Measurements from ENCODE around the gene CATSPERB. TPM values are rescaled to one million over a fixed set of nuclear protein-coding genes. Genes with fewer than 3 reads are reported as not detected.
A peak's percentile ranks its signal among the peaks of the same experiment; 100 is the strongest.

CATSPERB gene
- total RNA-seq, 1 donor from 2014 or later = 5.6 TPM

DNA sequence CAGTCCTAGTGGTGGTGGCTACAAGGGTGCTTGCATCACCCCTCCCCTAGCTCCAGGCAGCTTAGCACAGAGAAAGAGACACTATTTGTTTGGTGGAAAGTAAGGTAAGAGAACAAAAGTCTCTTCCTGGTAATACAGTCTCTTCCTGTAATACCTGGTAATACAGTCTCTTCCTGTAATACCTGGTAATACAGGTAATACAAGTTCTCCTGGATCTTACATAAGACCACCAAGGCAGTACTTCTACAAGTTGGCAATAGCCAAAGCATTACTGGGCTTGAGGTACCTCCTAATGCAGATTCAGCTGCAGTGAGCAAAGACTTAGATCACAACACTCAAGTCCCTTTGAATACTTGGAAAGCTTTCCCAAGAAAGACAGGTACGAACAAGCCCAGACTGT is 77.0 kb downstream of the CATSPERB start:
- Mint-ChIP-seq H3K27me3 (no peaks in the 10 kb centered on the region), H3K4me3 (ENCODE audit: low read depth) (no peak overlapping the region), H3K36me3 (ENCODE audit: insufficient read depth) (no peaks in the 10 kb centered on the region), H3K27ac (no peak overlapping the region), H3K9me3 (ENCODE audit: low read depth) (no peaks in the 10 kb centered on the region), H3K4me1 (ENCODE audit: low read depth) (peaks cover 3% of the 10 kb centered on the region)
- no peak for TF ChIP-seq CTCF (IDR thresholded peaks at IDR 0.05; ENCODE audit: unreplicated experiment)
- DNase-seq (ENCODE audit: low spot score, unreplicated experiment) = no peak

DNA sequence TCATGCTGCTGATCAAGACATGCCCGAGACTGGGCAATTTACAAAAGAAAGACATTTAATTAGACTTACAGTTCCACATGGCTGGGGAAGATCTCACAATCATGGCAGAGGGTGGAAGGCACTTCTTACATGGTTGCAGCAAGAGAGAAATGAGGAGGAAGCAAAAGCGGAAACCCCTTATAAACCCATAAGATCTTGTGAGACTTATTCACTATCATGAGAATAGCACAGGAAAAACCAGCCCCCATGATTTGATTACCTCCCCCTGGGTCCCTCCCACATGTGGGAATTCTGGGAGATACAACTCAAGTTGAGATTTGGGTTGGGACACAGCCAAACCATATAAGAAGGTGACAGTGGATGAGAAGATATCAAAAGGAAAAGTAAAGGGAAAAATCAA is 78.4 kb downstream of the CATSPERB start:
- peaks cover 3% of the 10 kb centered on the region for H3K4me1 Mint-ChIP-seq (ENCODE audit: low read depth)
- H3K27me3 Mint-ChIP-seq = no peaks in the 10 kb centered on the region
- H3K36me3 Mint-ChIP-seq (ENCODE audit: insufficient read depth) = no peaks in the 10 kb centered on the region
- no peaks in the 10 kb centered on the region for H3K9me3 Mint-ChIP-seq (ENCODE audit: low read depth)
- DNase-seq (ENCODE audit: low spot score, unreplicated experiment) = no peak
- no peak overlapping the region for H3K4me3 Mint-ChIP-seq (ENCODE audit: low read depth)
- no peak overlapping the region for H3K27ac Mint-ChIP-seq
- TF ChIP-seq CTCF (IDR thresholded peaks at IDR 0.05; ENCODE audit: unreplicated experiment) = no peak

DNA sequence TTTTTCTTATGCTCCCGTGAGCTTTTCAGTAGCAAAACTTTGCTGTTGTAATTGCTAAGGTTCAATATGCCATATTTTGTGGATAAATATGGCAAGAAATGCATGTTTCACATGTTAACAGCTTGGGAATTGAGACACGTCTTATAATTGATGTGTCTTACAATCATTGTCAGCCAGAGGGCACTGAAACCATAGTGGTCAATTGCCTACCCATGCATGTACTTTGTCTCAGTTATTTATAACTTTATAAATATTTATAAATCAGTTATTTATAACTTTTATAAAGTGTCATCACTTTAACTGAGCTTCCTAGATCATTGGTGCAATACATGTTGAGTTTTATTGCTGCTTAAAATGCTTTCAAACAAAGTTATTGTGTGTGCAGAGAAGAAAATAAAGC is 82.0 kb downstream of the CATSPERB start:
- Mint-ChIP-seq H3K27ac (no peak overlapping the region), H3K4me3 (ENCODE audit: low read depth) (no peak overlapping the region), H3K9me3 (ENCODE audit: low read depth) (peaks cover 9% of the 10 kb centered on the region), H3K27me3 (no peaks in the 10 kb centered on the region), H3K36me3 (ENCODE audit: insufficient read depth) (peaks cover 6% of the 10 kb centered on the region), H3K4me1 (ENCODE audit: low read depth) (peaks cover 7% of the 10 kb centered on the region)
- TF ChIP-seq CTCF (IDR thresholded peaks at IDR 0.05; ENCODE audit: unreplicated experiment) = peak; percentile 53
- DNase-seq (ENCODE audit: low spot score, unreplicated experiment) = no peak

GRCh38 chr14:91647856-91648255 is 84.0 kb downstream of the CATSPERB start:
- Mint-ChIP-seq H3K36me3 (ENCODE audit: insufficient read depth) (peaks cover 6% of the 10 kb centered on the region), H3K27me3 (no peaks in the 10 kb centered on the region), H3K27ac (no peak overlapping the region), H3K4me3 (ENCODE audit: low read depth) (no peak overlapping the region), H3K4me1 (ENCODE audit: low read depth) (peaks cover 6% of the 10 kb centered on the region), H3K9me3 (ENCODE audit: low read depth) (peaks cover 9% of the 10 kb centered on the region)
- TF ChIP-seq CTCF (IDR thresholded peaks at IDR 0.05; ENCODE audit: unreplicated experiment) = no peak
- no peak for DNase-seq (ENCODE audit: low spot score, unreplicated experiment)

GRCh38 chr14:91636604-91637003 is 95.3 kb downstream of the CATSPERB start:
- H3K4me1 Mint-ChIP-seq (ENCODE audit: low read depth) = no peaks in the 10 kb centered on the region
- no peak overlapping the region for H3K4me3 Mint-ChIP-seq (ENCODE audit: low read depth)
- no peaks in the 10 kb centered on the region for H3K9me3 Mint-ChIP-seq (ENCODE audit: low read depth)
- no peaks in the 10 kb centered on the region for H3K27me3 Mint-ChIP-seq
- H3K27ac Mint-ChIP-seq = no peak overlapping the region
- H3K36me3 Mint-ChIP-seq (ENCODE audit: insufficient read depth) = no peaks in the 10 kb centered on the region
- no peak for DNase-seq (ENCODE audit: low spot score, unreplicated experiment)
- no peak for TF ChIP-seq CTCF (IDR thresholded peaks at IDR 0.05; ENCODE audit: unreplicated experiment)
